ENCODE data around the gene YOD1. TPM values are rescaled to one million over a fixed set of nuclear protein-coding genes. Genes with fewer than 3 reads are reported as not detected.
A peak's percentile ranks its signal among the peaks of the same experiment; 100 is the strongest.

Gene YOD1
- total and polyA plus RNA-seq, 2 of the 13 experiments (the other 11 are each of a cell fraction or from before 2014, with no cell fraction given) = 3.4 to 9.1 TPM

- TF ChIP-seq ZNF281 (CRISPR knock-in tag; IDR thresholded peaks at IDR 0.05; ENCODE audit: borderline replicate concordance) (0 out of 2 replicates have a peak, but pooled peaks have one; percentile 15), FOXO1 (CRISPR knock-in tag; IDR thresholded peaks at IDR 0.05) (0 out of 2 replicates have a peak, but pooled peaks have one; percentile 16), TFE3 (CRISPR knock-in tag; IDR thresholded peaks at IDR 0.05) (no peak), MYC (CRISPR knock-in tag; IDR thresholded peaks at IDR 0.05; ENCODE audit: borderline replicate concordance) (no peak), ZNF792 (CRISPR knock-in tag; IDR thresholded peaks at IDR 0.05) (0 out of 2 replicates have a peak, but pooled peaks have one; percentile 51), ZNF615 (CRISPR knock-in tag; IDR thresholded peaks at IDR 0.05; ENCODE audit: borderline replicate concordance) (no peak), ZNF275 (CRISPR knock-in tag; IDR thresholded peaks at IDR 0.05; ENCODE audit: borderline replicate concordance) (no peak), CCDC6 (CRISPR knock-in tag; IDR thresholded peaks at IDR 0.05) (peak; percentile 50; the same call in 1 of the 2 replicates), RAD21 (CRISPR knock-in tag; IDR thresholded peaks at IDR 0.05) (peak; percentile 85), ZMYM4 (CRISPR knock-in tag; IDR thresholded peaks at IDR 0.05) (peak; percentile 56; the same call in 1 of the 2 replicates), ZBTB37 (CRISPR knock-in tag; IDR thresholded peaks at IDR 0.05) (no peak), GTF3A (CRISPR knock-in tag; conservative IDR thresholded peaks at IDR 0.05) (no peak), FOXA3 (CRISPR knock-in tag; IDR thresholded peaks at IDR 0.05) (peak; percentile 43; the same call in 1 of the 2 replicates), KMT2A (CRISPR knock-in tag; IDR thresholded peaks at IDR 0.05) (0 out of 2 replicates have a peak, but pooled peaks have one; percentile 45)
These were observed 33.7 kb upstream of the YOD1 start (continued) for GRCh38 chr1:207084701-207085180.
